PFSK-1 (cell line): ENCODE measurements around the gene C10orf143.

Experiments
- FOXP2 ChIP-seq: optimal IDR thresholded peaks from 2 replicates; pipeline ENCODE3; 2011; ENCODE audit warnings: borderline replicate concordance, control low read depth, inconsistent platforms; ENCODE audit not compliant: insufficient read depth; ENCODE audit errors: extremely low read length, extremely low read depth
- POLR2AphosphoS5 ChIP-seq: IDR thresholded peaks from 2 replicates; pipeline ENCODE4 v1.6.1; 2012; ENCODE audit warnings: low read depth, mild to moderate bottlenecking, control low read depth, low read length, moderate library complexity
- REST ChIP-seq, 2 experiments: IDR thresholded peaks; 2 replicates each; pipeline versions ENCODE4 v1.6.1 to v1.8.0; 2011 to 2012; ENCODE audit warnings: low read depth in 2 of 2, low read length in 2 of 2, control low read depth in 1 of 2, inconsistent platforms in 1 of 2, mild to moderate bottlenecking in 1 of 2, moderate library complexity in 1 of 2; ENCODE audit not compliant: insufficient read depth in 1 of 2
- SIN3A ChIP-seq: IDR thresholded peaks from 2 replicates; pipeline ENCODE4 v1.6.1; 2012; ENCODE audit warnings: mild to moderate bottlenecking, low read length, moderate library complexity, borderline replicate concordance; ENCODE audit not compliant: insufficient read depth
- TAF1 ChIP-seq: IDR thresholded peaks from 2 replicates; pipeline ENCODE4 v1.6.1; 2012; ENCODE audit warnings: low read length, control low read depth, borderline replicate concordance; ENCODE audit not compliant: insufficient read depth

Gene C10orf143

DNA sequence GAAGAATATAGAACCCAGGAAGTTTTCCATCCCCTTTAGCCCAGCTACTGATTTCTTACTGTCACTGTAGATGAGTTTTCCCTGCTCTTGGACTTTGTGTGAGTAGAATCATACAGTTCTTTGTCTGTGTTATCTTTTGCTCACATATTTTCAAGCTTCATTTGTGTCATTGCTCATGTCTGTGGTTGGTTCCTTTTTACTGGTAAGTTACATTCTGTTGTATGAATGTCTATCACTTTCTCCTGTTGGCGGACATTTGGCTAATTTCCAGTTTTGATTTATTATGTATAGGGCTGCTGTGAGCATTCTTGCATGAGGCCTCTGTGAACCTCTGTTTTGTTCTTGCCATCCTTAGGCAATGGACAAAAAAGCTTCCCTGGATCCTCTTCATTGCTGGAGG, 30.8 kb upstream of the C10orf143 start:
- TF ChIP-seq FOXP2: no peak
- TF ChIP-seq REST (IDR thresholded peaks at IDR 0.05; ENCODE audit: insufficient read depth in 1 of 2, low read depth in 2 of 2, low read length in 2 of 2): no peak
- TF ChIP-seq TAF1: no peak
- TF ChIP-seq POLR2AphosphoS5: no peak
- no peak for TF ChIP-seq SIN3A

DNA sequence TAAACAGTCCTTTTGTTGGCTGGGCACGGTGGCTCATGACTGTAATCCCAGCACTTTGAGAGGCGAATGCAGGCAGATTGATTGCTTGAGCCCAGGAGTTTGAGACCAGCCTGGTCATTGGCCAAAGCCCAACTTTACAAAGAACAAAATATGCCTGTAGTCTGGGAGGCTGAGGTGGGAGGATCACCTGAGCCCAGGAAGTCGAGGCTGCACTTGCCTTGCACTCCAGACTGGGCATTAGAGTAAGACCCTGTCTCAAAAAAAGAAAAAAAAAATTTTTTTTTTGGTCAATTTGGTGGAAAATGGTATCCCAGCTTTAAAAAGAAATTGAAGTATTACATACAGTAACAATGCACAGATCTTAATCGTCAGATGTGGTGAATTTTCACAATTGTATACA, 30.4 kb upstream of the C10orf143 start:
- TF ChIP-seq TAF1 (no peak), SIN3A (no peak), FOXP2 (no peak), REST (IDR thresholded peaks at IDR 0.05; ENCODE audit: insufficient read depth in 1 of 2, low read depth in 2 of 2, low read length in 2 of 2) (no peak), POLR2AphosphoS5 (no peak)

DNA sequence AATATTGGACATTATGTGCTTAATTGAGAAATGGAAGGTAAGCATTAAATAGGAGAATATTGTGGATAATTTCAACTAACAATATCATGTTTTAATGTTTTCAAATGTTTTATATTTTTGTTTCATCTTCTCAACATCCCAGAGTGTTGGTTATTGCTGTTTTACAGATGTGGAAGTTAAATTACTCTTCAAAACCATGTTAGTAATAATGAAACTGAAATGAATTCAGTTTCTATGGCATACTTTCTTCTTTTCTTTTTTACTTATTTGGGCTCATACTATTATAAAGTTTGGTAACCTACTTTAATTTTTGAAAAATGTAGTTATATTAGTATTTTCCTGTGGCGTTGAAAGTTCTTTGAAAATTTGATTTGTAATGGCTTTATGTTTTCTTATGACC, 29.8 kb upstream of the C10orf143 start:
- TF ChIP-seq TAF1: no peak

- TF ChIP-seq POLR2AphosphoS5 (no peak), FOXP2 (no peak)
Measured at GRCh38 chr10:130138479-130138866, 27.8 kb upstream of the C10orf143 start.

DNA sequence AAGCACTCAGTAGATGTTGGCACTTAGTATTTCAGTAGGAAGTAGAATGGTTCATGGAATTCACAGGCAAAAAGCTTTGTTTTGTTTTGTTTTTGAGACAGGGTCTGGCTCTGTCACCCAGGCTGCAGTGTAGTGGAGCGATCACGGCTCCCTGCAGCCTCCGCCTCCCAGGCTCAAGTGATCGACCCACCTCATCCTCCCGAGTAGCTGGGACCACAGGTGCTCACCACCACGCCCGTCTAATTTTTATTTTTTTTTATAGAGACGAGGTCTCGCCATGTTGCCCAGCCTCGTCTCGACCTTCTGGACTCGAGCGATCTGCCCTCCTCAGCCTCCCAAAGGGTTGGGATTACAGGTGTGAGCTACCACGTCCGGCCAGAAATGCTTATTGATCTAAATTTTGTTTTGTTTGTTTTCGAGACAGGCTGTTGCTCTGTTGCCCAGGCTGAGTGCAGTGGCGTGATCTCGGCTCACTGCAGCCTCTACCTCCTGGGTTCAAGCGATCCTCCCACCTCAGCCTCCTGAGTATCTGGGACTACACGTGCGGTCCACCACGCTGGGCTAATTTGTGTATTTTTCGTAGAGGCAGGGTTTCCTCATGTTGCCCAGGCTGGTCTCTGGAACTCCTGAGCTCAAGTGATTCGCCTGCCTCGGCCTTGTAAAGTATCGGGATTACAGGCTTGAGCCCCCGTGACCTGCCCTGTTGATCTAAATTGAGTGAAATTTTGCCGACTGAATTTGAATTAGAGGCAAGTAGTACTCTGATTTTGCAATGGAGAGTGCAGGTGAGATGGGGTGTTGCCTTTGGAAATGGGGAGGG, 27.2 kb upstream of the C10orf143 start:
- no peak for TF ChIP-seq TAF1
- TF ChIP-seq POLR2AphosphoS5: no peak
- no peak for TF ChIP-seq REST (IDR thresholded peaks at IDR 0.05; ENCODE audit: insufficient read depth in 1 of 2, low read depth in 2 of 2, low read length in 2 of 2)
- TF ChIP-seq SIN3A: no peak
- TF ChIP-seq FOXP2: no peak

DNA sequence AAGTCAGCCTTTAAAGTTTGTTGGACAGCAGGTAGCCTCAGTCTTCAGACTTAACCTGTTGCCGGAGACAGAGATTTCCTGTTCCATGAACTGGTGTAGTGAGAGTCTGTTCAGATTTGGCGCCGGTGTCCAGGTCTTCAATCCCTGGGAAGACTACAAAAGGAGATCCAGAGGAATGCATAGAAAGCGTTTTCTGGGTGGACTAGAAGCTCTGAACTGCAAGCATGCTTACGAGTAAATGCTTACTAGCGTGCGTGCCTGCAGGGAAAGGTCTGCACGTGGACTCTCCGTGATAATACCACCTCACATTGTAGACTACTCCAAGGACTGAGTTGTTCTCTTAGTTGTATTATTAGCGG, 26.4 kb upstream of the C10orf143 start:
- TF ChIP-seq FOXP2 (no peak), SIN3A (no peak), TAF1 (no peak), POLR2AphosphoS5 (no peak), REST (IDR thresholded peaks at IDR 0.05; ENCODE audit: insufficient read depth in 1 of 2, low read depth in 2 of 2, low read length in 2 of 2) (no peak)
